ENCODE data around the gene TTYH1.
A peak's percentile ranks its signal among the peaks of the same experiment; 100 is the strongest.

TTYH1 gene

DNA sequence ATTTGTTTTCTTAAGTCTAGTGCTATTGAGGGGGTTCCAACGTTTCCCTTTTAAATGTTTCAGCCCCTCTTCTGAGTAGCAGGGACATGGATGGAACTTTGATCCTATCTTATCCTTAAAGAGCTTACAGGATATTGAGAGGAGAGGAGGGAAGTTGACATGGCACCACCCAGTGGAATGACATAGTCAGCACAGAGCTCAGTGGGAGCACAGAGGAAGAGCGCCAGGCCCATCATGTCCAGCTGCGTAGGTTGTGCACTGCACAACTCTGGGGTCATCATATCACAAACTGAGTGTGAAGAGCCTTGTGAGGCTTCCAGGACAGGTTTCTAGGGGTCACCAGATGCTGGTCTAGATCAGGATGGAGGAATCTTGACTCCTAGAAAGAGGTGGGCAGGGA, 62.4 kb downstream of the TTYH1 start:
- TF ChIP-seq CTCF (IDR thresholded peaks at IDR 0.05): no peak

DNA sequence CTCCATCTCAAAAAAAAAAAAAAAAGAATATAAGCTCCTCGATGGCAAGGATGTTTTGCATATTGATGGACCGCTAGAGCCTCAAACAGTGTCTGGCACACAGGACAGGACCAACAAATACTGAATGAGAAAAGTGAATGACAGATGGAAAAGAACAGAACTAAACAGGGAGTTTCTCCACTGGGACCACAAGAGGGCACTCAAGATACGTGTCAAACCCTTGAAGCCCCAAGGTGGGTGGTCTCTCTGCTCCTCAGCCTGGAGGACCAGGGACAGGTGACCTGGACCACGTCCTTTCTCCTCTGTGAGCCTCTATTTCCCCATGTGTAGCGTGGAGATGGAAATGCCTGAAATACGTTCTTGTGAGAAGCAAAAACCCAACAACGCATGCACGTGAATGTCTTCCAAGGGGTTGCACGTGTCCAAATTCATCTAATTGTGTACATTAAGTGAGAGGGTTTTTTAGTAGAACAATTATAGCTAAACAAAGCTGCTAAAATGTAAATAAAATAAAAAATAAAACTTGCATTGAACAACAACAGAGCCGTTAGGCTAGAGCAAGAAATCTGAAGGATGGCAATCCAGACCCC, 63.5 kb downstream of the TTYH1 start:
- peak; percentile 74 for TF ChIP-seq CTCF (IDR thresholded peaks at IDR 0.05)

GRCh38 chr19:54480051-54480450, 64.8 kb downstream of the TTYH1 start:
- no peak for TF ChIP-seq CTCF (IDR thresholded peaks at IDR 0.05)

- TF ChIP-seq CTCF (IDR thresholded peaks at IDR 0.05): peak; percentile 72
Observed at GRCh38 chr19:54481326-54481930, 66.2 kb downstream of the TTYH1 start.

DNA sequence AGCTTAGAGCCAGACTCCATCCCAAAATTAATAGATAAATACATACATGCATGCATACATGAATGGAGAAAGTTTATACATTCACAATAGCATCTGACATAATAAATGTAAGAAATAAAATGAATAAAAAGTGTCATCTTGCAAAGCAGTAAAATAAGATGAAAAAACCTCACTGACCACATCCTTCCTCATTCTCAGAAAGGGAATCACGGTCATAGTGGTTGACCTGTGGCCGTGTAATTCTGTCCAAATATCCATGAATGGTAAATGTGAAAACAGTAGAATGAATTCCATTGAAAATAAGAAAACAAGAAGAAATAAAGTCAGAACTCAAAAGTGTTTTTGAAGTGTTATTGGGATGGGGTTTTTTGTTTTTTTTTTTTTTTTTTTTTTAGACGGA, 67.6 kb downstream of the TTYH1 start:
- TF ChIP-seq CTCF (IDR thresholded peaks at IDR 0.05): no peak

DNA sequence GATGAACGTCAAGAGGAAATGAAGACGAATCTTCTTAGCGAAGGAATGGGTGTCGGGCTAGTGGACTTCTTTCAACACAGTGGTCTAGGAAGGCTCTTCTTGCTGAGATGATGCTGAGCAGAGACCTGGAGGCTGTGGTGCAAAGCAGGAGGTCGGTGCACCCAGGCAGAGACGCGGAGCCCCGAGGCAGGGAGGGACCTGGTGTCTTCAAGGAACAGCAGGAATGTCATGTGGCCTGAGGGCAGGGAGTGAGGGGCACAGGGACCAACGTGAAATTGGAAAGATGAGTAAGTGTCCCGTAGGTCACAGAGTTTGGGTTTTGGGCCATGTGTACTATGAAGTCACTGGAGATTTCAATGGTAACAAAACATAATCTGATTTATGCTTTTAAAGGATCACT, 69.2 kb downstream of the TTYH1 start:
- no peak for TF ChIP-seq CTCF (IDR thresholded peaks at IDR 0.05)

GRCh38 chr19:54485851-54486250, 70.6 kb downstream of the TTYH1 start:
- no peak for TF ChIP-seq CTCF (IDR thresholded peaks at IDR 0.05)

Data from LNCAP (cell line).